Subcutaneous abdominal adipose tissue (tissue), 5 donors: Measurements from ENCODE around the gene TTLL13.
A peak's percentile ranks its signal among the peaks of the same experiment; 100 is the strongest.

Experiments used
- H3K27ac ChIP-seq: one replicate; pipeline ENCODE4 v1.7.0; 2013; ENCODE audit warnings: low read depth, mild to moderate bottlenecking, inconsistent platforms, low read length, moderate library complexity
- H3K27me3 ChIP-seq, 5 donors: one replicate each; pipeline ENCODE4 v1.7.0; 2013; ENCODE audit warnings: low read length in 5 of 5, inconsistent platforms in 1 of 5; ENCODE audit not compliant: control insufficient read depth in 5 of 5, insufficient read depth in 4 of 5
- H3K36me3 ChIP-seq, 5 donors: one replicate each; pipeline ENCODE4 v1.7.0; 2013; ENCODE audit warnings: low read length in 5 of 5; ENCODE audit not compliant: control insufficient read depth in 5 of 5, insufficient read depth in 5 of 5
- H3K4me1 ChIP-seq, 5 donors: one replicate each; pipeline ENCODE4 v1.7.0; 2013; ENCODE audit warnings: low read length in 5 of 5, mild to moderate bottlenecking in 3 of 5, moderate library complexity in 1 of 5; ENCODE audit not compliant: control insufficient read depth in 5 of 5, insufficient read depth in 5 of 5
- H3K4me3 ChIP-seq, 5 donors: one replicate each; pipeline ENCODE4 v1.7.0; 2013; ENCODE audit warnings: low read length in 5 of 5, low read depth in 1 of 5
- H3K9ac ChIP-seq, 5 donors: one replicate each; pipeline ENCODE4 v1.7.0; 2013; ENCODE audit warnings: low read length in 5 of 5, mild to moderate bottlenecking in 4 of 5, moderate library complexity in 3 of 5
- H3K9me3 ChIP-seq, 5 donors: one replicate each; pipeline ENCODE4 v1.7.0; 2013; ENCODE audit warnings: low read length in 5 of 5; ENCODE audit not compliant: control insufficient read depth in 5 of 5
- donor health status: healthy.
- donor health status: healthy.
- donor health status: healthy.
- donor health status: healthy.
- donor health status: healthy.

The TTLL13 gene

DNA sequence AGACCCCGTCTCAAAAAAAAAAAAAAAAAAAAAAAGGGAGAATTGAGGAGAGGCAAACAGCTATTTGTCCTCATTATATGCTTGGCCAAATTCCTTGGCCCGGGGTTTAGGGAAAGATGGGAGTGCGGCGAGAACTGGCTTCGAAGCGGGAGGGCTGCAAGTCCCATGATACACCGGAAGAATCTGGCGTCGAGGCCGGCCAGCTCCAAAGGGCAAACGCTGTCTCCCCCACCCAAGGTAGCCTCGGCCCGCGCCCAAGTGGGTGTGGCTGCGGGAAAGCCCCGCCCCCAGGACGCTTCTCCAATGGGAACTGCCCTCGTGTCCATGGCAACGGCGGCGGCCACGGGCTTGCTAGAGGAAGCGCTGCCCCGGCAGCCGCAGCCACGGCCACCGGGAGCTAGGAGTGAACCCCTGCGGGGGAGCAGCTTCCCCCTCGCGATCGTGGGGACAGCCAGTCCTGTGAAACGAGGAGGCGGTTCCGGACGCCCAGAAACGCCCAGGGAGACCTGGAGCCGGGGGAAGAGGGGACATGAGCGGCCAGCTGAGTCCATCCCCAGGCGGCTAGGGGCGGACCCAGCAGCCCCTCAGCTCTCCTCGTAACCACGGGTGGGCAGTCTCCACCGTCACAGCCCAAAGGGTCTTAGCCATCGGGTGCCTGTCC is at the start of gene TTLL13:
Gene TTLL13, plus strand, starts transcription at position 354 of the 661 bp plus-strand sequence. CDS start 1,075 bp downstream, outside the sequence.
- H3K9ac ChIP-seq, result peak within 1 kb of the TSS in 3 of 5 donors; percentile 47 to 74 (median 64)
- no peaks in the 10 kb centered on the region for H3K9me3 ChIP-seq
- H3K4me3 ChIP-seq, result peak within 1 kb of the TSS; percentile 36 to 72 (median 69)
- H3K27ac ChIP-seq, result no peak within 1 kb of the TSS
- H3K36me3 ChIP-seq, result no peaks in the 10 kb centered on the region
- H3K27me3 ChIP-seq, result no peaks in the 10 kb centered on the region
- peaks cover 0 to 28% (median 19%) of the 10 kb centered on the region in 5 donors for H3K4me1 ChIP-seq

- Histone ChIP-seq H3K36me3 (no peaks in the 10 kb centered on the region), H3K4me1 (peaks cover 0 to 25% (median 20%) of the 10 kb centered on the region in 5 donors), H3K9me3 (no peaks in the 10 kb centered on the region), H3K27ac (no peak overlapping the region), H3K9ac (peak overlapping the region in 4 of 5 donors; percentile 62 to 76 (median 72)), H3K27me3 (peaks cover 0 to 7% (median 0%) of the 10 kb centered on the region in 5 donors), H3K4me3 (peak overlapping the region; percentile 70 to 82 (median 76))
Measured at GRCh38 chr15:90200534-90201129, 48.7 kb upstream of the TTLL13 start.

DNA sequence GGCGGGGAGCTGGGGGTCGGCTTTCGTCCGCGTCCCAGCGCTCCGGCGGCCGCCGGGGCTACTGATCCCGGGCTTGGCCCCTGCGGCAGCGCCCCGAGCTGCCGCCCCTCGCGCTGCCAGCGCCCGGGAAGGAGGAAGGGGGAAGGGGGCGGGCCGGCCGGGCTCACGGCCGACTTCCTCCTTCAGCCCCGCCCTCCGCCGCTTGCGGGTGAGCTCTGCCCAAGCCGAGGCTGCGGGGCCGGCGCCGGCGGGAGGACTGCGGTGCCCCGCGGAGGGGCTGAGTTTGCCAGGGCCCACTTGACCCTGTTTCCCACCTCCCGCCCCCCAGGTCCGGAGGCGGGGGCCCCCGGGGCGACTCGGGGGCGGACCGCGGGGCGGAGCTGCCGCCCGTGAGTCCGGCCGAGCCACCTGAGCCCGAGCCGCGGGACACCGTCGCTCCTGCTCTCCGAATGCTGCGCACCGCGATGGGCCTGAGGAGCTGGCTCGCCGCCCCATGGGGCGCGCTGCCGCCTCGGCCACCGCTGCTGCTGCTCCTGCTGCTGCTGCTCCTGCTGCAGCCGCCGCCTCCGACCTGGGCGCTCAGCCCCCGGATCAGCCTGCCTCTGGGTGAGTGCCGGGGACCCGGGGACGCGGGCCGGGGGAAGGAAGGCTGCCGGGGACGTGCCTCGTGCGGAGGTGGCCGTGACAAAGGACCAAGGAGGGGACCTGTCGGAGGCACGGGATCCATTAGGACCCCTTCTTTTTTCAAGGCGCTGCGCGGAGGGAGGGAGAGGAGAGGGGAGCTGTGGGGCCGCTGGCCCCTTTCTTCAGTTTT is 48.0 kb upstream of the TTLL13 start, which contains the start of gene SEMA4B:
Gene SEMA4B, plus strand, starts transcription at position 201 of the 814 bp plus-strand sequence. Its CDS starts 249 bp downstream, at position 450.
- Histone ChIP-seq H3K4me3 (peak within 1 kb of the TSS; percentile 70 to 82 (median 76)), H3K4me1 (peaks cover 0 to 26% (median 22%) of the 10 kb centered on the region in 5 donors)

GRCh38 chr15:90201944-90202375 is 47.4 kb upstream of the TTLL13 start:
- peaks cover 0 to 26% (median 22%) of the 10 kb centered on the region in 5 donors for H3K4me1 ChIP-seq
- no peaks in the 10 kb centered on the region for H3K36me3 ChIP-seq
- H3K9ac ChIP-seq, result peak overlapping the region in 4 of 5 donors; percentile 62 to 76 (median 72)
- H3K27me3 ChIP-seq, result peaks cover 0 to 7% (median 0%) of the 10 kb centered on the region in 5 donors
- H3K27ac ChIP-seq, result no peak overlapping the region
- no peaks in the 10 kb centered on the region for H3K9me3 ChIP-seq
- H3K4me3 ChIP-seq, result peak overlapping the region; percentile 48 to 82 (median 76)

More for the DNA sequence above, 48.0 kb upstream of the TTLL13 start, which contains the start of gene SEMA4B:
- Histone ChIP-seq H3K27ac (no peak within 1 kb of the TSS), H3K27me3 (peaks cover 0 to 7% (median 0%) of the 10 kb centered on the region in 5 donors), H3K36me3 (no peaks in the 10 kb centered on the region), H3K9me3 (no peaks in the 10 kb centered on the region), H3K9ac (peak within 1 kb of the TSS in 4 of 5 donors; percentile 62 to 76 (median 72))

GRCh38 chr15:90202929-90203328 is 46.4 kb upstream of the TTLL13 start:
- Histone ChIP-seq H3K4me3 (peak overlapping the region in 1 of 5 donors; percentile 71), H3K9ac (no peak overlapping the region), H3K27ac (no peak overlapping the region), H3K27me3 (peaks cover 0 to 7% (median 0%) of the 10 kb centered on the region in 5 donors), H3K36me3 (no peaks in the 10 kb centered on the region), H3K9me3 (no peaks in the 10 kb centered on the region), H3K4me1 (peaks cover 0 to 26% (median 22%) of the 10 kb centered on the region in 5 donors)

- Histone ChIP-seq H3K4me3 (no peak overlapping the region), H3K36me3 (no peaks in the 10 kb centered on the region), H3K27ac (no peak overlapping the region), H3K9ac (no peak overlapping the region), H3K9me3 (no peaks in the 10 kb centered on the region), H3K4me1 (peaks cover 0 to 26% (median 22%) of the 10 kb centered on the region in 5 donors), H3K27me3 (peaks cover 0 to 7% (median 0%) of the 10 kb centered on the region in 5 donors)
Measured at GRCh38 chr15:90203473-90203872, 45.9 kb upstream of the TTLL13 start.

- H3K36me3 ChIP-seq, result no peaks in the 10 kb centered on the region
- no peaks in the 10 kb centered on the region for H3K9me3 ChIP-seq
- peaks cover 0 to 7% (median 0%) of the 10 kb centered on the region in 5 donors for H3K27me3 ChIP-seq
- peaks cover 0 to 26% (median 22%) of the 10 kb centered on the region in 5 donors for H3K4me1 ChIP-seq
- no peak overlapping the region for H3K27ac ChIP-seq
- H3K9ac ChIP-seq, result no peak overlapping the region
- H3K4me3 ChIP-seq, result no peak overlapping the region
Measured at GRCh38 chr15:90203922-90204321, 45.4 kb upstream of the TTLL13 start.

- no peak overlapping the region for H3K27ac ChIP-seq
- H3K4me3 ChIP-seq, result no peak overlapping the region
- no peak overlapping the region for H3K9ac ChIP-seq
- no peaks in the 10 kb centered on the region for H3K9me3 ChIP-seq
- peaks cover 0 to 26% (median 22%) of the 10 kb centered on the region in 5 donors for H3K4me1 ChIP-seq
- H3K27me3 ChIP-seq, result peaks cover 0 to 7% (median 0%) of the 10 kb centered on the region in 5 donors
- H3K36me3 ChIP-seq, result no peaks in the 10 kb centered on the region
Measured at GRCh38 chr15:90205050-90205848, 44.1 kb upstream of the TTLL13 start.

- Histone ChIP-seq H3K36me3 (no peaks in the 10 kb centered on the region), H3K4me3 (no peak overlapping the region), H3K9ac (no peak overlapping the region), H3K27me3 (peaks cover 0 to 7% (median 0%) of the 10 kb centered on the region in 5 donors), H3K4me1 (peaks cover 0 to 21% (median 18%) of the 10 kb centered on the region in 5 donors), H3K27ac (no peak overlapping the region), H3K9me3 (no peaks in the 10 kb centered on the region)
Measured at GRCh38 chr15:90205886-90206285, 43.5 kb upstream of the TTLL13 start.
